Stimulated activated CD8-positive, alpha-beta memory T cell treated with anti-CD3 and anti-CD28 coated beads, Interleukin-7, amount 100 ng/mL, for 4 hours (primary cell): Measurements from ENCODE around the gene OR51B6.
"Not testable (repeated sequence)": the region's sequence is repeated elsewhere in the genome, so short reads cannot be mapped to it uniquely, and the experiment has no call there.

Experiments used
- DNase-seq, 2 donors: peaks; one replicate each; pipeline ENCODE4 v3.0.0-alpha.2; 2020; ENCODE audit warnings: low read depth in 2 of 2

OR51B6 gene

DNA sequence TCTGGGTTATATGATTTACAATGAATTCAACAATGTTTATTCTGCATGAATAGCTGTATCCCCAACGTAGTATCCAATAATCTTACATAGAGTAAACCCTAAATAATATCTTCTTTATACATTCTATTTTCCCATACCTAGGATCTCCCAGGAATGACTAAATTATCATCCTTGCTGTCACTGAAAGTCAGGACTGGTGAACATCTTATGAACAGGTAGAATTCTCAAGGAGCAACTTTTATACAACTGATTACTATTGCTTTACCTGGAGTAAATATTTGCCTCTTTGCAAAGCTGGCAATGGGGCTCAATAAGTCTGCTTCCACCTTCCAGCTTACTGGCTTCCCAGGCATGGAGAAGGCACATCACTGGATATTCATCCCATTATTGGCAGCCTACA is at the start of gene OR51B6:
OR51B6 (plus strand) TSS at position 301 of the 400 bp plus-strand sequence; CDS start at position 301, 0 bp downstream.
- DNase-seq, result no peak

DNA sequence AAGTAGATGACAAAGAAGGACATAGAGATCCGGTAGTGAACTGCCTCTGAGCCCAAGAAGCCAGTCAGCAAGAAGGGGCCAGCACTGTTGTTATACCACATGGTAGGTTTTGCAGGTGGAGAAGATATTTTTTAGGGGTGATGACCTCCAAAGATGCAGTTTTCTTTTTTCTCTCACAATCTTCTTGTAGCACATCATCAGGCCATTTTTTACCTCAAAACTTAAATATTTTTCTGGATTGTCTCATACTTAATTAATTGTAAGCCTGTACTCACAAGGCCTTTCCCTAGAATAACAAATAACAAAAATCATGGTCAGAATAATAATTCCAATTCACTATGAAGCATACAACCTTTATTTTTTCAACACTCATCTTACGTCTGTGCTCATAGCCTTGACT is 49.5 kb upstream of the OR51B6 start, which contains the start of gene OR51B4:
OR51B4 (minus strand) TSS at position 101 of the 400 bp plus-strand sequence; CDS start at position 101, 0 bp downstream.
- no peak for DNase-seq

DNA sequence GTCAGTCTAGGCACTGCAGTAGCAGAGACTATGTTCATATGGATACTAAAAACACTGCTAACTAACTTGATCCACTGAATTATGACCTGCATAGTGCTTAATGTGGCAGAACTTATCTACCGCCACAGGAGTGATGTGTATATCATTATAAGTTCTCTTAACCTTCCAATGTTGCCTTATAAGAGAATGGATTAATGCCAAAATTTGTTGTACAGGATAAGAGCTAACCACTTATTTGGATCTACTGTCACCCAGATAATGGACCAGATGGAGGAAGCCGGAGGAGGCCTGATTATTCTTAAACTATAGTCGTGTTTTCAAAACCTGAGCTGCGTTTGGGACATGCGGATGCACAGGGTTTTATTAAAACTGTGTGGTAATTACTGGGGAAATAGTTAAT is 47.7 kb upstream of the OR51B6 start:
- no peak for DNase-seq

GRCh38 chr11:5304046-5304445 is 47.3 kb upstream of the OR51B6 start:
- DNase-seq, result no peak

GRCh38 chr11:5307256-5308019 is 43.9 kb upstream of the OR51B6 start:
- DNase-seq, result no peak

DNA sequence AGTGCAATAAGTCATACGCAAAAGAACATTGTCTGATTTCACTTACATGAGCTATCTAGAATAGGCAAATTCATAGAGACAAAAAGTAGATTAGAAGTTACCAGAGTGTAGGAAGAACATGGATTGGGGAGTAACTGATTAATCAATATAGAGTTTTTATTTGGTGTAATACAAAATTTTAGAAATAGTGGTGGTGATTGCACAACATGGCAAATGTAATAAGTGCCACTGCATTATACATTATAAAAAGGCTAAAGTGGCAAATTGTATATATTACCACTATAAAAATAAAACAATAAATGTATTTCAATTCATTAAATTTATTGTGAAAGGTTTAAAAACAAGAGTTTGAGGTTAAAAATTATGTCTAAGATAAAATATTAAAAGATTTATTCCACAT is 40.9 kb upstream of the OR51B6 start:
- DNase-seq, result no peak

- DNase-seq, result not testable (repeated sequence)
Observed at GRCh38 chr11:5313326-5314023, 37.8 kb upstream of the OR51B6 start.

- DNase-seq, result no peak
Observed at GRCh38 chr11:5317292-5317691, 34.0 kb upstream of the OR51B6 start.

DNA sequence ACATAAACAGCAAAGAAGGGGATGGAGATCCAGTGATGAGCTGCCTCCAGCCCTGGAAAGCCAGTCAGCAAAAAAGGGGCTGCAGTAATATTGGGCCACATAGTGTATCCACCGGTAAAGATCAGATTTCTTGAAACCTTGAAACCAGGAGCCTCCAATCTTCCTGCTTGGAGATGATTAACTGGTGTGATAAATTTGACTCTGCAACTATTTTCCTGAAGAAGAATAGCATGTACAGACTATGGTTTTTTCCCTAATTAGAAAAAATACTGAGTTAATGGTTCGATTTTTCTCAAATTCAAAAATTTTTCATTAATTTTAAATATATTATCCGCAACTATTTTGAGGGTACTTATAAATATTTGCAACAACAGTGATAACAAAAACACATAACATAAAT is 27.1 kb upstream of the OR51B6 start, which contains the start of gene OR51B2:
OR51B2 (minus strand) TSS at position 101 of the 400 bp plus-strand sequence; CDS start at position 101, 0 bp downstream.
- no peak for DNase-seq

- no peak for DNase-seq
Observed at GRCh38 chr11:5335170-5335569, 16.1 kb upstream of the OR51B6 start.

- DNase-seq, result no peak
Observed at GRCh38 chr11:5336331-5336730, 15.0 kb upstream of the OR51B6 start.

GRCh38 chr11:5337253-5337652 is 14.1 kb upstream of the OR51B6 start:
- DNase-seq, result not testable (repeated sequence)

DNA sequence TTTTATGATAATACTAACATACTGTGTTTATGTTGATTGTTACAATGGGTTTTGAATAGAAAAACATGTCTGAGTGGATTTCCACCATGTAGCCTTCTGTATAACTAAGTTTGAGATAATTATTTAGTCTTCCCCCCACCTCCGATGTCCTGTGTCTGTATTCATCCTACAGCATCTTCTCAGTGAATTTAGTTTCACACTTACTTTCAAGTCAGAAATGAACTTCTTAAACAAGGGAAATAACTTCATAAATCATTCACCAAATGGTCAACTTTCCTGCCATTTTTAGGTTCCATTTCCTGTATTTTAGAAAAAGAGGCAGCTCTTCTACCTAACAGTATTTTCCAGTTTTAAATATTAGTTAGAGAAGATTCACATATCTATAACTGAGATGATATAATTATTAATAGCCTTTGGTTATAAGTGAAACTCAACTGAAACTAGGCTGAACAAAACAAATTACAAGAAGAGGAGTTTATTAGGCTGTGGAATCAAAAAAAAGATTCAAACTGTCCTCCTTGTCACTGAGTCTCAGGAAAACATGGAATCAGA is 11.5 kb upstream of the OR51B6 start:
- no peak for DNase-seq

GRCh38 chr11:5343474-5344335 is 7.6 kb upstream of the OR51B6 start, which contains the start of gene OR51B5:
OR51B5 (minus strand) TSS chr11:5343524; CDS start chr11:5343524, 0 bp downstream.
- no peak for DNase-seq

GRCh38 chr11:5345831-5346230 is 5.5 kb upstream of the OR51B6 start:
- no peak for DNase-seq

GRCh38 chr11:5348551-5349194 is 2.6 kb upstream of the OR51B6 start:
- no peak for DNase-seq

DNA sequence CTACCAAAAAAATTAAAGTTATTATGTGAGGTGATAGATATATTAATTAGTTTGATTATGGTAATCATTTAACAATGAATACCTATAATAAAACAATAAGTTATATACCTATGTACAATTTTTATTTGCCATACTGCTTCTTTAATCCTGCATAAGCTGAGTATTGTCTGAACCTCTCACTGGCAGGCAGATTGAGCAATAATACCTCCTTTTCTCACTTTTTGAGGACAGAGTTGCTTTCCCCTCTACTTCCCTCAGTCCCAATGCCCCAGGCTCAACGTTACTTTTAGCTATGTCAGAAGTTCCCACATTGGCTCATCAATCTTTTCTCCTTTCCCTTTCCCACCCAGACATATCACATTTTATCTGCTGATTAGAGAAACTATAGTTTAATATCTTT is 1.8 kb upstream of the OR51B6 start:
- no peak for DNase-seq

DNA sequence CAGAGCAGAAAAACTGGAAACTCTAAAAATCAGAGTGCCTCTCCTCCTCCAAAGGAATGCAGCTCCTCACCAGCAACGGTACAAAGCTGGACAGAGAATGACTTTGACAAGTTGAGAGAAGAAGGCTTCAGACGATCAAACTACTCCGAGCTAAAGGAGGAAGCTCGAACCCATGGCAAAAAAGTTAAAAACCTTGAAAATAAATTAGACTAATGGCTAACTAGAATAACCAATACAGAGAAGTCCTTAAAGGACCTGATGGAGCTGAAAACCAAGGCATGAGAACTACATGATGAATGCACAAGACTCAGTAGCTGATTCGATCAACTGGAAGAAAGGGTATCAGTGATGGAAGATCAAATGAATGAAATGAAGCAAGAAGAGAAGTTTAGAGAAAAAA is 4.7 kb downstream of the OR51B6 start:
- DNase-seq, result not testable (repeated sequence)

DNA sequence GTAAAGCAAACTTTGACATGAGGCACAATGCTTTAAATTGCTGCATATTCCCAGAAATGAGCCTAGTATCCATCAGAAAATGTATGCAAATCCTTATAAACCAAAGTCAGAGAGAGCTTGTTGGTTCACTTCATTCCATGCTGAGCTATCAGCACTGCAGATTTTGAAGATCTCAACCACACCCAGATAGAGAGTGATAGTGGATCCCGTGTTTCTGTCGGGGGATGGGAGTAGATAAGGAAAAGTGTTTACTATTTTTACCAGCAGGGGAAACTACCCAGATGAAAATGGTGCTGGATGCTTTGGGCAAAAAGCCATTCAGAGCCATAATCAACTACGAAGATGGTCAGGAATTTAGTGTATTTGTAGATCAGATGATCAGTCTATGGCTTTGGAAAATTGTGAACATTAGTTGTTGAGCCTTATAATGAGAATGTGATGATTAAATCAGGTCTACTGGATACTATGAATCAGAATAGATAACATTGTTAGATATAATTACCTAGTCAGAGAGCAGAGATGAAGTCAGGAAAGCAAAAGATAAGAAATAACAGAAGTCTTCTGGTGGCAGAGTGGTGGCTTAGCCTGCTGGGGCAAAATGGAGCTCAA is 10.8 kb downstream of the OR51B6 start:
- DNase-seq, result no peak

GRCh38 chr11:5363679-5364078 is 12.4 kb downstream of the OR51B6 start:
- no peak for DNase-seq

DNA sequence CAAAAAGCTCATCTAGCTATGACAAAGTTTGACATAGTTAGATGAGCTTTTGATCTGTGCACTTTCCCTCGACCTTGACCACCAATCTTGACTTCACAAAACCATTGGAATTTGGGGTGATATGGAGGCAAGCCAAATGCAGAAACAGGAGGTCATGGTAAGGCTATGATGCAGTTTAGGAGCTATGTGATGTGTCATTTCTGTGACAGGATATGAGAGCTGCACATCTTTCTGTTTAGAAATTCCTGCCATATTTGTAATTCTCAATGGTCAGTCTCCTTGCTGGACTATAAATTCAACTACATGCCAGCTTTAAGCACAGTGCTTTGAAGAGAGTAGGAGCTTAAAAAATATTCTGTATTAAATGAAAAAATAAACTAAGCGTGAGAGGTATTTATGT is 12.9 kb downstream of the OR51B6 start:
- no peak for DNase-seq
